ENCODE results near the gene PLB1. TPM values are rescaled to one million over a fixed set of nuclear protein-coding genes. Genes with fewer than 3 reads are reported as not detected.
A peak's percentile ranks its signal among the peaks of the same experiment; 100 is the strongest.
"Not testable (repeated sequence)": the region's sequence is repeated elsewhere in the genome, so short reads cannot be mapped to it uniquely, and the experiment has no call there.

PLB1 gene
- polyA plus RNA-seq, 3 donors: 1.2 to 1.7 (median 1.4) TPM

DNA sequence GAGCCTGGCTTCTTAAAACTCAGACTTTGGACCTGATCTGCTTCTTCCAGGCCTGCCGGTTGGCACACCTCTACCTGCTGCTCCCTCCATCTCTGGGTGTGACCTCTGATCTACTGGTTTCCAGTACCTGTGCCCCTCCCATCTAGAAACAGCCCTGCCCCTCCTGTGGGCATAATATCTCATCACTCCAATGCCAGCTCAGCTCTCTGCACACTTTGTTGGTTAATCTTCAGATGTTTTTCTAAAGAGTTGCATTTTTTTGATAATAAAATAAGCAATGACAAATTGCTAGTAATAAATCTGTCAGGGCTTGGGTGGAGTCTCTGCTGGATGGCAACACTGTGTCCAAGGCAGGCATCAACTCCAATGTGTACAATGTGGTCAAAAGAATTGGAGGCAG, 166.2 kb downstream of the PLB1 start:
- no peak for DNase-seq (ENCODE audit: low read depth in 3 of 3, low spot score in 2 of 3)

- peak in 1 of 3 donors; percentile 62 for DNase-seq (ENCODE audit: low read depth in 3 of 3, low spot score in 2 of 3)
These were observed 166.8 kb downstream of the PLB1 start for GRCh38 chr2:28662468-28663181.

GRCh38 chr2:28663359-28663758, 167.5 kb downstream of the PLB1 start:
- no peak for DNase-seq (ENCODE audit: low read depth in 3 of 3, low spot score in 2 of 3)

DNA sequence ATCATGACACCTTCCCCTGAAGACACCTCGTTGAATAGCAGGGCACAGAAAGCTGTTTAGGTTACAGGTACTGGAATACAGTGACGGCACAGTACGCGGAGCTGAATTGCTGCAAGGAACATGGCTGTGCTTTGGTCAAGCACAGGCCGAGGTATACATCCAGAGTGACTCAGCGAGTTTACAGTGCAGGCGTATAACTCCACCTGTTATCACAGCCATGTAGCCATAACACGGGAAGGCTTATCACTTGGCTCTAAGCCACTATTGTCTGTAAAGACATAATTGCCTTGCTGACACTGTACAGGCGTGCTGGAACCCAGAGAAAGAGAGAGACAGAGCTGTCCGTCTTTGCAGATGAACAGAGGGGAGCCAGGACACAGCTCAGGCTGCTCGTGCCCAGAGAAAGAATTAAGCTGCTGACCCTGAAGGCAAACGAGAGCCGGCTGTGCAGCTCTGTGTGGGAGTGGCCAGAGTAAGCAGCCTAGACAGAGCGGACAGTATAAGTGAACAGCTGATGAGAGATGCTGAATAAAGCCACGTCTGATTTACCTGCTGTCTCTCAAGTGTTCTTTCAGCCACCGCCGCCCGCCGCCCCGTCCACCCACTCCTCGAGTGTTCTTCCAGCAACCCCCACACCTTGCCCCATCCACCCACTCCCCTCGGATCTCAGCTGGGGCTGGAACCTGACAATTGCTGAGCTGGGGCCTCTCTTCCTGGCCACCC, 168.4 kb downstream of the PLB1 start:
- DNase-seq (ENCODE audit: low read depth in 3 of 3, low spot score in 2 of 3): peak in 2 of 3 donors; percentile 62 to 69

DNA sequence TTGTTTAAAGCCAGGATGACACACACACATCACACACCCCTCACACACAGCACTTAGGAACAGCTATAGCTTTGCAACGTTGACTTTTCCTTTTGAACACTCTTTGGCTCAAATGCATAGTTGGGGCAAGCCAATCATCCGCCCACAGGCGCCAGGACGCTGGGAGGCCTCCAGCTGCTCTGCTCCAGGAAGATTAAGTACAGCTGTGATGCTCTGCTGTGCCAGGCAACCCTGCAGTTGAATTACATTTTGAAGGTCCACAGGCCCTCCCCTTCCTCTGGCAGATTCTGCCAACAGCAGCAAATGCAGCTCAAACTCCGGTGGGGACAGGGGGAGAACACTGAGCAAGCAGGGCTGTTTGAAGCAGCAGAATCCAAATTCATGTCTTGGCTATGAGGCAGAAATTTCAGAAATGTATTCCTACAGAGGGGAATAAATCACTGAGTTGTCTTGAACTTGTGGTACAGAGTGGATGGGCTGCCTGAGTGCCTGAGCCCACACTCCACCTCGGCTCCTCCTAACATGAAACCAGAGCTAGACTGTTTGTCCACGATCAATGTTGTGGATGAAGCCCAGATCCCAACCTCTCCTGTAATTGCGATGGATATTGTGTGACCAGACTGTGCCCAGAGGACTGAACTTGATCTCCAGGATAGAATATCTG, 169.3 kb downstream of the PLB1 start:
- DNase-seq (ENCODE audit: low read depth in 3 of 3, low spot score in 2 of 3): no peak

GRCh38 chr2:28665811-28666377, 170.0 kb downstream of the PLB1 start:
- not testable (repeated sequence) for DNase-seq (ENCODE audit: low read depth in 3 of 3, low spot score in 2 of 3)

- DNase-seq (ENCODE audit: low read depth in 3 of 3, low spot score in 2 of 3): no peak
These were observed 170.8 kb downstream of the PLB1 start for GRCh38 chr2:28666496-28667184.

DNA sequence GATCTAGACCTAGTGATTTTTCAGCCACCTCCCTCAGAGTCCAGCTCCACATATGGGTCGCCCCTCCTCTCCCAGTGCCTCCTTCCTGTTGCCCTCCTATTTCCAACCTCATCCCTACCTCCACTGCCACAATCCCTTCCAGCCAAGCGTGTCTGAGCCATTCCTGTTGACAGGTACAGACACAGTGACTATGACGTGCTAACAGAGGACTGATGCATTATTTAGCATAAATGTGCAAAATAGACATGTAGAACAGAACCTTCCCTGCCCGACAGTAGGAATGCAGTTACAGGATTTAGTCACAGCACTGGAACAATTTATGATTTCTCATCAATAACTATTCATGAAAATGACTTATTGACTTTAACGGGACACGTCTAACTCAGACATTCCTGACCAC, 171.4 kb downstream of the PLB1 start:
- no peak for DNase-seq (ENCODE audit: low read depth in 3 of 3, low spot score in 2 of 3)

DNA sequence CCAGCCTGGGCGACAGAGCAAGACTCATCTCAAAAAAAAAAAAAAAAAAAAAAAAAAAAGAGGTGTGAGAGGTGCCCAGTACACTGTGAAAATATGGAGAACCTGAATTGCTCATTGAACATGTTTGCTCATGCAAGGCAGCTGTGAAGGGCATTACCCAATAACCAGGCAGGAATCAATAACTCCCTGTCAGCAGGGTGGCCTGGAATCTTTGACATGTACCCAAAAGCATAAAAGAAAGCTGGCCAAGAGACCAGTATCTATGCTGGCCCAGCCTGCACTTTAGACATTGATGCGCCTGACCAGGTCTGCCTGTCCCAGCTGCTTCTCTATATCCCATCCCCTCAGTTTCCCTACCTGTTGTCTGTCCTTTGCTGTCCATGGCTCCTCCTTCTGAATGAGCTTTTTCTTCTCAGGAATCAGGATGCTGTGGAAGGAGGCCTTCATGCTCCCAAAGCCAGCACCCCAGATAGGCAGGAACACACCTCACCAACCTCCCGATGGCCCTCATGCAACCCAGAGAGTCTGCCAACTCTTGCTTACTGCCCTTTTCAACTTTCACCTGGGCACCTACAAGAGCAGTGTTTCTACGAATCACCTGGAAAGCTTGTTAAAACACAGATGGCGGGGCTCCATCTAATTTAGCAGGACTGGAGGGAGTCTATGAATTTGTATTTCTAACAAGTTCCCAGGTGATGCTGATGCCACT, 172.4 kb downstream of the PLB1 start:
- no peak for DNase-seq (ENCODE audit: low read depth in 3 of 3, low spot score in 2 of 3)

DNA sequence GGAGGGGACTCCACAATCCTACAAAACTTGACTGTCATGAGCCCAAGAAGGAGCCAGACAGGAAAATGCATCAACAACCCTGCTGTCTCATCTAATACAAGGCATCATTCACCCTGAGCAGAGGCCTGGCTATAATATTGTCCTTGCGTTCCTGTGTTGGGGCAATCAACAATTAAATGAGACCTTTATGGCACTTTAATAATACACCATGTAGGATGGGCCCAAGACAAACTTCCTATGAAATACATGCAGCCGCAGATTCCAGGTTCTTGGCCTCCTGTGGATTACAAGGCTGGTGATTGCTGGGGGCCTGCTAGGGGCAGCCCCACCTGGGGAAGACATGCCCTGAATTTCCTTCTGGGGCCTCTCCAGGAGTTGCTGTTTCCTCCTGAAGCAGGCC, 173.0 kb downstream of the PLB1 start:
- DNase-seq (ENCODE audit: low read depth in 3 of 3, low spot score in 2 of 3): no peak

GRCh38 chr2:28670856-28671255, 175.0 kb downstream of the PLB1 start:
- no peak for DNase-seq (ENCODE audit: low read depth in 3 of 3, low spot score in 2 of 3)

GRCh38 chr2:28673338-28673737, 177.5 kb downstream of the PLB1 start:
- no peak for DNase-seq (ENCODE audit: low read depth in 3 of 3, low spot score in 2 of 3)

DNA sequence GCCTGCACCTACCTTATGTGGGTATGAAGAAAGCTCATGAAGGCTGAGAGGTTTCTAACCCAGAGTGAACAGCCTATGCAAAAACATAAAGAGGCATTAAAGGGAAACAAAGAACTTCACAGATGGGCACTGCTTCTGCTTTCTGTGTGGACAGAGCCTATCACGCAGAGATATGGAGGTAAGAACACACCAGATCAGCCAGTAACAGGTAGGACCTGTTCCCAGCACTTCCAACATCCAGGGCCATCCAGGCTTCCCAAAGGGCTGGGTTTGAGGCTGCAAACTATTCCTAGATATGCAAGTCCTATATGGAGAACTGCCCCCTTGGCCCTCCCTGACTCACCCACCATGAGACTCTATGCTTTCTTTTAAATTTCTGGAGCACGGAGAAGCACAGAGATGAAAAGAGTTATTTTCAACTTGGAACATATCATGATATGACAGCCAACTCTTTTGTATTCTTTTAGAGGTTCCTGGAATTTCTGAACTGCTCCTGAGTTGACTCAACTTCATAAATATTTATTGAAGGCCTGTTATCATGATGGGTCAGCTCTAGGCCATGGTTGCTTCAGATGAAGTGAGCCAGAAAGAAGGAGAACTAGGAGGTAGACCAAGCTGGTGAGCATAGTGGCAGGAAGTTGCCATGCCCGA, 178.3 kb downstream of the PLB1 start:
- no peak for DNase-seq (ENCODE audit: low read depth in 3 of 3, low spot score in 2 of 3)

GRCh38 chr2:28674713-28675068, 178.8 kb downstream of the PLB1 start:
- DNase-seq (ENCODE audit: low read depth in 3 of 3, low spot score in 2 of 3): no peak

GRCh38 chr2:28676152-28676835, 180.4 kb downstream of the PLB1 start:
- DNase-seq (ENCODE audit: low read depth in 3 of 3, low spot score in 2 of 3): no peak

DNA sequence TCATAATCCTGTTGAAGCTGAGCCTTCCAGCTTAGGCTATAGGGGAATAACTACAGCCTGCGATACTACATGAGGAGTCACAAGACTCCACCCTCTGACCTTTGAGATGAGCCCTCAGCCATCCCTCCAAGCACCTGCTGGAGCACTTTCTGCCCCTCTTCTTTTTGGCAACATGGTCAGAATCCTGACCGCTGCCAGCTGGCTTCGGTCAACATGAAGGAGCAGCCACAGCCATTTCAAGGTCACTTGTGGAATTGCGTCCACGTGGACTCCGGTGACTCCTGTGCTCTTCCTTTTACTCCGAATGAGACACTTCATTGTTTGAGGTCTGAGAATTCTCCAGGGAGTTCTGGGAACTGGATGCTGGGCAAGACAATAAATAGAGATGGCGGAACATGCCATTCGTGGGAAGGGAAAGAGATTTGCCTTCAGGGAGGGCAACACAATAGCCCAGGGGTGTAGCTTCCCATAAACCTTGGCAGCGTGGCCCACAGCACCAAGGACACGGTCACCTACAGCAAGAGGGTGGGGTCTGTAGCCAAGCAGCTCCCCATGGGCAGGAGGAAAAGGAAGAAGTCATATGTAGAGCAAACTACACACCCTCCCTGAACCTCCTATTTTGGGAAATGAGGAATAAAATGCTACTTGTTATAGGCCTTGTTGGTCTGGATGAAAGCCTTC, 182.5 kb downstream of the PLB1 start:
- no peak for DNase-seq (ENCODE audit: low read depth in 3 of 3, low spot score in 2 of 3)

GRCh38 chr2:28678944-28679343, 183.1 kb downstream of the PLB1 start:
- DNase-seq (ENCODE audit: low read depth in 3 of 3, low spot score in 2 of 3): no peak

DNA sequence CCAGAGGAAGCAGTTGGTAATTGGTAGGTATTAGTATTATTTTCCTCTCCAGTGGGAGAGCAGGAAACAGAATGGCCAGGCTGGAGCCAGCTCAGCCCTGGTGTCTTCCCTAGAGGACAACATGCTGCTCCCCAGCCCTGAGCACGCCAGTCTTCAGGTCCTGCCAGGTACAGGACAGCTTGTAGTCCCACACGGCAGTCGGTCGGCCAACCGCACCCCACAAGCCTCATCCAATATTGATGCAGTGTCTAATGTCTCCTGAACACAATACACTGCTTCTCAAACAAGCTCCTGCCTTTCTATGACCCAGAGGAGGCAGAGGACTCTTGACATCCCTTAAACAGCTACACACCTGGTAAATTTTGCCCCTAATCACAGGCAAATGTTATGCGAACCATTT, 184.8 kb downstream of the PLB1 start:
- DNase-seq (ENCODE audit: low read depth in 3 of 3, low spot score in 2 of 3): no peak

GRCh38 chr2:28681158-28681571, 185.3 kb downstream of the PLB1 start:
- DNase-seq (ENCODE audit: low read depth in 3 of 3, low spot score in 2 of 3): no peak
